A549 (cell line): ENCODE data around the gene CTNNA3. TPM values are rescaled to one million over a fixed set of nuclear protein-coding genes. Genes with fewer than 3 reads are reported as not detected.

Source experiments
- ATAC-seq, 2 experiments: fragments of 200-7000 bp in 1 of 2; fragments of >200 bp in 1 of 2; cut with Nextera tagmentation in 1 of 2; cut with Tn5 transposase in 1 of 2; 3 replicates each; pipeline versions ENCODE4 v1.8.0 to v1.9.1; 2018 to 2020; ENCODE audit warnings: mild to moderate bottlenecking in 1 of 2, moderate library complexity in 1 of 2
- CTCF ChIA-PET: fragments of 300-600 bp; sonication (Branson Sonifier 250); formaldehyde crosslinking; extraction: SDS; loops from one replicate; lab custom pipeline; 2021; ENCODE audit warnings: antibody characterized with exemption, inconsistent platforms; lab: Yijun Ruan, JAX
- POLR2A ChIA-PET: fragments of 350-600 bp; formaldehyde crosslinking; extraction: SDS; loops from one replicate; lab custom pipeline; 2021; ENCODE audit warnings: antibody characterized with exemption, inconsistent platforms; lab: Yijun Ruan, JAX
- DNase-seq, 2 experiments: peaks; one replicate each; pipeline versions ENCODE4 v3.0.0 to v3.0.0-alpha.2; 2011 to 2016; ENCODE audit warnings: low read depth in 1 of 2, low spot score in 1 of 2
- FAIRE-seq: peaks from 2 replicates; lab custom pipeline; 2011; peaks lifted over from hg19 to GRCh38; lab: Jason Lieb, UNC
- H3K27ac ChIP-seq, 2 experiments: fragments of >200 bp; sonication (Bioruptor Twin); formaldehyde crosslinking; 3 replicates each; pipeline ENCODE4 v1.5.1; 2016 to 2017
- H3K4me1 ChIP-seq: fragments of >200 bp; sonication (Bioruptor Twin); formaldehyde crosslinking; 3 replicates; pipeline ENCODE4 v1.6.1; 2016
- H3K4me2 ChIP-seq: fragments of >200 bp; sonication (Bioruptor Twin); formaldehyde crosslinking; 3 replicates; pipeline ENCODE4 v1.6.1; 2016
- H3K4me3 ChIP-seq: fragments of >200 bp; sonication (Bioruptor Twin); formaldehyde crosslinking; 3 replicates; pipeline ENCODE4 v1.5.1; 2016
- H3K9me3 ChIP-seq: fragments of >200 bp; sonication (Bioruptor Twin); formaldehyde crosslinking; 3 replicates; pipeline ENCODE4 v1.6.1; 2016
- BHLHE40 ChIP-seq: IDR thresholded peaks from 2 replicates; pipeline ENCODE4 v1.6.1; 2012; ENCODE audit warnings: low read depth, low read length, inconsistent platforms
- CEBPB ChIP-seq, 2 experiments: fragments of >200 bp in 1 of 2; sonication (Bioruptor Twin) in 1 of 2; formaldehyde crosslinking in 1 of 2; IDR thresholded peaks; 2 replicates each; pipeline ENCODE4 v1.6.1; 2012 to 2016
- CHD4 ChIP-seq: fragments of 200-600 bp; sonication (generic); IDR thresholded peaks from 2 replicates; pipeline ENCODE4 v1.6.1; 2016; ENCODE audit warnings: antibody characterized with exemption, mild to moderate bottlenecking, borderline replicate concordance
- CTCF ChIP-seq: fragments of >200 bp; sonication (Bioruptor Twin); formaldehyde crosslinking; IDR thresholded peaks from 3 replicates; pipeline ENCODE4 v1.5.1; 2016
- EHF ChIP-seq: fragments of 250-450 bp; sonication (Bioruptor Pico); IDR thresholded peaks from 2 replicates; pipeline ENCODE4 v1.5.0; 2020; ENCODE audit warnings: mild to moderate bottlenecking
- ESRRA ChIP-seq: fragments of 150-350 bp; IDR thresholded peaks from 2 replicates; pipeline ENCODE4 v1.6.1; 2014; ENCODE audit warnings: mild to moderate bottlenecking, low read length, borderline replicate concordance
- HDAC2 ChIP-seq: fragments of 200-600 bp; sonication (generic); IDR thresholded peaks from 2 replicates; pipeline ENCODE4 v1.6.1; 2016
- HMGXB4 ChIP-seq: fragments of 250-450 bp; sonication (Bioruptor Pico); IDR thresholded peaks from 2 replicates; pipeline ENCODE4 v1.5.0; 2021; ENCODE audit warnings: mild to moderate bottlenecking, moderate library complexity, borderline replicate concordance
- HOXA7 ChIP-seq: fragments of 250-450 bp; sonication (Bioruptor Pico); IDR thresholded peaks from 2 replicates; pipeline ENCODE4 v1.5.0; 2020; ENCODE audit warnings: mild to moderate bottlenecking, moderate library complexity
- HOXB13 ChIP-seq: fragments of 250-450 bp; sonication (Bioruptor Pico); IDR thresholded peaks from 2 replicates; pipeline ENCODE4 v1.5.0; 2020; ENCODE audit warnings: low read depth, mild to moderate bottlenecking, moderate library complexity
- HOXB5 ChIP-seq: fragments of 250-450 bp; sonication (Bioruptor Pico); IDR thresholded peaks from 2 replicates; pipeline ENCODE4 v1.5.0; 2020; ENCODE audit warnings: mild to moderate bottlenecking, moderate library complexity
- JUNB ChIP-seq: fragments of >200 bp; sonication (Bioruptor Twin); formaldehyde crosslinking; IDR thresholded peaks from 2 replicates; pipeline ENCODE4 v1.6.1; 2016
- KDM1A ChIP-seq: fragments of 200-600 bp; sonication (generic); IDR thresholded peaks from 2 replicates; pipeline ENCODE4 v1.6.1; 2016; ENCODE audit warnings: low read depth, mild to moderate bottlenecking
- MAX ChIP-seq: IDR thresholded peaks from 2 replicates; pipeline ENCODE4 v1.6.1; 2012
- MAZ ChIP-seq: fragments of 150-350 bp; IDR thresholded peaks from 2 replicates; pipeline ENCODE4 v1.6.1; 2014; ENCODE audit warnings: antibody characterized with exemption, low read depth, low read length, borderline replicate concordance
- NPAS2 ChIP-seq: fragments of 250-450 bp; sonication (Bioruptor Pico); IDR thresholded peaks from 2 replicates; pipeline ENCODE4 v1.8.0; 2022; ENCODE audit warnings: mild to moderate bottlenecking, moderate library complexity, borderline replicate concordance
- NR3C1 ChIP-seq: fragments of >200 bp; sonication (Bioruptor Twin); formaldehyde crosslinking; IDR thresholded peaks from 3 replicates; pipeline ENCODE4 v1.6.1; 2017
- RARB ChIP-seq: fragments of 250-450 bp; sonication (Bioruptor Pico); IDR thresholded peaks from 2 replicates; pipeline ENCODE4 v1.8.0; 2021; ENCODE audit warnings: mild to moderate bottlenecking, moderate library complexity
- RFX5 ChIP-seq: fragments of 450-650 bp; IDR thresholded peaks from 2 replicates; pipeline ENCODE4 v1.7.1; 2014; ENCODE audit warnings: antibody characterized with exemption, mild to moderate bottlenecking, moderate library complexity
- ZFP36 ChIP-seq: fragments of 450-650 bp; IDR thresholded peaks from 2 replicates; pipeline ENCODE4 v1.6.1; 2014; ENCODE audit warnings: borderline replicate concordance; ENCODE audit not compliant: partially characterized antibody
- ZSCAN20 ChIP-seq: fragments of 250-450 bp; sonication (Bioruptor Pico); IDR thresholded peaks from 2 replicates; pipeline ENCODE4 v1.8.0; 2022; ENCODE audit warnings: mild to moderate bottlenecking, moderate library complexity
- WGBS: methylation state at CpG from one replicate; pipeline ENCODE4 v1.1.6; 2017; ENCODE audit errors: missing lambda C conversion rate; 5-methylcytosine and 5-hydroxymethylcytosine counted together
- polyA plus RNA-seq, 4 experiments: library from polyadenylated mRNA; depleted of rRNA in 3 of 4; stranded (reverse); fragments of >200 nt; fragmentation: RNase III in 1 of 4; extraction: RNeasy Plus Mini Kit Qiagen cat#74134 plus additional on column Dnase treatment in 1 of 4; gene quantifications; 2 replicates in 3 of 4; 3 replicates in 1 of 4; pipeline ENCODE4 v1.2.3, GENCODE V29; 2011 to 2017
- TF ChIP-seq, protein P1 (sequence below): fragments of 200-600 bp; sonication (generic); IDR thresholded peaks from 2 replicates; pipeline ENCODE4 v1.6.1; 2016; ENCODE audit warnings: antibody characterized with exemption, mild to moderate bottlenecking, moderate library complexity

Gene CTNNA3
- polyA plus RNA-seq, 2 of the 4 experiments (the other 2 are of a cell fraction): not detected

DNA sequence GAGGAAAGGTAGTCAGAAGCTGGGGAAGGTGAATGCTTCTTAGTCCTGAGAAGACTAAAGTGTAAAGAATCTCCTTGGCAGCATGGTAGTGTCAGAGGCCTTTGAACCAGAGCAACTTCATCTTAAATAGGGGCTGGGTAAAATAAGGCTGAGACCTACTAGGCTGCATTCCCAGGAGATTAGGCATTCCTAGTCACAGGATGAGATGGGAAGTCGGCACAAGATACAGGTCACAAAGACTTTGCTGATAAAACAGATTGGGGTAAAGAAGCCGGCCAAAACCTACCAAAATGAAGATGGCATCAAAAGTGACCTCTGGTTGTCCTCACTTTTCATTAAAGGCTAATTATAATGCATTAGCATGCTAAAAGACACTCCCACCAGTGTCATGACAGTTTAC lies 418.6 kb downstream of the CTNNA3 start:
- no peak for FAIRE-seq
- Histone ChIP-seq H3K4me1 (no peaks in the 10 kb centered on the region), H3K27ac (no peak overlapping the region), H3K4me3 (no peak overlapping the region), H3K4me2 (no peak overlapping the region), H3K9me3 (no peaks in the 10 kb centered on the region)
- POLR2A ChIA-PET: no interaction called here
- DNase-seq: no peak
- TF ChIP-seq HDAC2 (no peak), BHLHE40 (no peak), ZSCAN20 (no peak)
- CTCF ChIA-PET: no interaction called here
- ATAC-seq: no peak
- WGBS: 2% methylated on average over 2 of the region's 2 CpGs

GRCh38 chr10:67269828-67270227 lies 426.2 kb downstream of the CTNNA3 start:
- DNase-seq: no peak
- Histone ChIP-seq H3K27ac (no peak overlapping the region), H3K4me3 (no peak overlapping the region), H3K4me1 (no peaks in the 10 kb centered on the region), H3K9me3 (no peaks in the 10 kb centered on the region), H3K4me2 (no peak overlapping the region)
- under 1% methylated on average over 3 of the region's 3 CpGs for WGBS
- ChIA-PET POLR2A (no interaction called here), CTCF (no interaction called here)
- FAIRE-seq: no peak
- TF ChIP-seq CTCF (no peak), NR3C1 (no peak), HOXB13 (CRISPR knock-in tag) (no peak), MAX (no peak), HOXB5 (CRISPR knock-in tag) (no peak), CHD4 (no peak), ZSCAN20 (no peak), ESRRA (no peak), JUNB (no peak), CEBPB (IDR thresholded peaks at IDR 0.05) (no peak), HDAC2 (no peak), HOXA7 (CRISPR knock-in tag) (no peak), HMGXB4 (CRISPR knock-in tag) (no peak), RARB (CRISPR knock-in tag) (no peak)
- TF ChIP-seq, protein P1, sequence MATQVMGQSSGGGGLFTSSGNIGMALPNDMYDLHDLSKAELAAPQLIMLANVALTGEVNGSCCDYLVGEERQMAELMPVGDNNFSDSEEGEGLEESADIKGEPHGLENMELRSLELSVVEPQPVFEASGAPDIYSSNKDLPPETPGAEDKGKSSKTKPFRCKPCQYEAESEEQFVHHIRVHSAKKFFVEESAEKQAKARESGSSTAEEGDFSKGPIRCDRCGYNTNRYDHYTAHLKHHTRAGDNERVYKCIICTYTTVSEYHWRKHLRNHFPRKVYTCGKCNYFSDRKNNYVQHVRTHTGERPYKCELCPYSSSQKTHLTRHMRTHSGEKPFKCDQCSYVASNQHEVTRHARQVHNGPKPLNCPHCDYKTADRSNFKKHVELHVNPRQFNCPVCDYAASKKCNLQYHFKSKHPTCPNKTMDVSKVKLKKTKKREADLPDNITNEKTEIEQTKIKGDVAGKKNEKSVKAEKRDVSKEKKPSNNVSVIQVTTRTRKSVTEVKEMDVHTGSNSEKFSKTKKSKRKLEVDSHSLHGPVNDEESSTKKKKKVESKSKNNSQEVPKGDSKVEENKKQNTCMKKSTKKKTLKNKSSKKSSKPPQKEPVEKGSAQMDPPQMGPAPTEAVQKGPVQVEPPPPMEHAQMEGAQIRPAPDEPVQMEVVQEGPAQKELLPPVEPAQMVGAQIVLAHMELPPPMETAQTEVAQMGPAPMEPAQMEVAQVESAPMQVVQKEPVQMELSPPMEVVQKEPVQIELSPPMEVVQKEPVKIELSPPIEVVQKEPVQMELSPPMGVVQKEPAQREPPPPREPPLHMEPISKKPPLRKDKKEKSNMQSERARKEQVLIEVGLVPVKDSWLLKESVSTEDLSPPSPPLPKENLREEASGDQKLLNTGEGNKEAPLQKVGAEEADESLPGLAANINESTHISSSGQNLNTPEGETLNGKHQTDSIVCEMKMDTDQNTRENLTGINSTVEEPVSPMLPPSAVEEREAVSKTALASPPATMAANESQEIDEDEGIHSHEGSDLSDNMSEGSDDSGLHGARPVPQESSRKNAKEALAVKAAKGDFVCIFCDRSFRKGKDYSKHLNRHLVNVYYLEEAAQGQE: no peak
- no peak for ATAC-seq

GRCh38 chr10:67268146-67268545 lies 427.8 kb downstream of the CTNNA3 start:
- Histone ChIP-seq H3K4me2 (no peak overlapping the region), H3K9me3 (no peaks in the 10 kb centered on the region), H3K4me3 (no peak overlapping the region), H3K4me1 (no peaks in the 10 kb centered on the region), H3K27ac (no peak overlapping the region)
- WGBS: 49% methylated on average over 5 of the region's 5 CpGs
- TF ChIP-seq KDM1A: no peak
- no peak for TF ChIP-seq RARB (CRISPR knock-in tag)
- no peak for TF ChIP-seq NPAS2 (CRISPR knock-in tag)
- no peak for TF ChIP-seq NR3C1
- no peak for TF ChIP-seq ESRRA
- TF ChIP-seq MAZ: no peak
- TF ChIP-seq RFX5: no peak
- TF ChIP-seq EHF (CRISPR knock-in tag): no peak
- no peak for TF ChIP-seq CEBPB (IDR thresholded peaks at IDR 0.05)
- no peak for TF ChIP-seq ZFP36
- no peak for FAIRE-seq
- ChIA-PET POLR2A (no interaction called here), CTCF (no interaction called here)
- ATAC-seq: no peak
- no peak for DNase-seq
